Measurements from ENCODE around the gene TWSG1. TPM values are rescaled to one million over a fixed set of nuclear protein-coding genes. Genes with fewer than 3 reads are reported as not detected.
A peak's percentile ranks its signal among the peaks of the same experiment; 100 is the strongest.

Gene TWSG1
- total RNA-seq, 6 donors from 2014 or later, result 7.3 to 37.0 (median 29.4) TPM

DNA sequence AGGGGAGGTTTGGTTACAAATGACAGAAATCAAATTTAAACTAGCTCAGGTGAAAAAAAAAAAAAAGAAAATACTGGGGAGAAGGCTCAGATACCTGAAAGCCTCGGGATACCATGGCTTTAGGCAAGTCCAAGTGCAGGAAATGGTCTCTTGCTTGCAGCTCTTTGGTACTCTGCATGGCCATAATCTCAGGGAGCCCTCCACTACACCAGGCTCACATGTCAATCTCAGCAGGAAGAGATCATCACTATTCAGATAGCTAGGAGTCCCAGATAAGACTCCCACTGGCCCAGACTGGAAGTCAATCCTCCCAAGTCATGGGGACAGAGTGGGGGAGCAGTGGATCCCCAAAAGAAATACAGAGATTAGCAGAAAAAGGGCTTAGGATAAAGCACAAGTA lies 75.9 kb downstream of the TWSG1 start:
- WGBS, 2 donors, result 60% methylated on average over 1 of the region's 1 CpG
- TF ChIP-seq POLR2A (IDR thresholded peaks at IDR 0.05) (no peak), POLR2AphosphoS5 (IDR thresholded peaks at IDR 0.05) (no peak), EP300 (IDR thresholded peaks at IDR 0.05) (no peak)
- TF ChIP-seq, protein P1, sequence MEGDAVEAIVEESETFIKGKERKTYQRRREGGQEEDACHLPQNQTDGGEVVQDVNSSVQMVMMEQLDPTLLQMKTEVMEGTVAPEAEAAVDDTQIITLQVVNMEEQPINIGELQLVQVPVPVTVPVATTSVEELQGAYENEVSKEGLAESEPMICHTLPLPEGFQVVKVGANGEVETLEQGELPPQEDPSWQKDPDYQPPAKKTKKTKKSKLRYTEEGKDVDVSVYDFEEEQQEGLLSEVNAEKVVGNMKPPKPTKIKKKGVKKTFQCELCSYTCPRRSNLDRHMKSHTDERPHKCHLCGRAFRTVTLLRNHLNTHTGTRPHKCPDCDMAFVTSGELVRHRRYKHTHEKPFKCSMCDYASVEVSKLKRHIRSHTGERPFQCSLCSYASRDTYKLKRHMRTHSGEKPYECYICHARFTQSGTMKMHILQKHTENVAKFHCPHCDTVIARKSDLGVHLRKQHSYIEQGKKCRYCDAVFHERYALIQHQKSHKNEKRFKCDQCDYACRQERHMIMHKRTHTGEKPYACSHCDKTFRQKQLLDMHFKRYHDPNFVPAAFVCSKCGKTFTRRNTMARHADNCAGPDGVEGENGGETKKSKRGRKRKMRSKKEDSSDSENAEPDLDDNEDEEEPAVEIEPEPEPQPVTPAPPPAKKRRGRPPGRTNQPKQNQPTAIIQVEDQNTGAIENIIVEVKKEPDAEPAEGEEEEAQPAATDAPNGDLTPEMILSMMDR (IDR thresholded peaks at IDR 0.05), result no peak
- no peaks in the 10 kb centered on the region for H3K4me1 ChIP-seq
- no peak for DNase-seq
- H3K9me3 ChIP-seq, result no peaks in the 10 kb centered on the region
- no peak for ATAC-seq (ENCODE audit: low FRiP score in 2 of 2)
- no peak overlapping the region for H3K4me3 ChIP-seq
- no peaks in the 10 kb centered on the region for H3K27me3 ChIP-seq
- no peaks in the 10 kb centered on the region for H3K36me3 ChIP-seq
- no peak overlapping the region for H3K27ac ChIP-seq

DNA sequence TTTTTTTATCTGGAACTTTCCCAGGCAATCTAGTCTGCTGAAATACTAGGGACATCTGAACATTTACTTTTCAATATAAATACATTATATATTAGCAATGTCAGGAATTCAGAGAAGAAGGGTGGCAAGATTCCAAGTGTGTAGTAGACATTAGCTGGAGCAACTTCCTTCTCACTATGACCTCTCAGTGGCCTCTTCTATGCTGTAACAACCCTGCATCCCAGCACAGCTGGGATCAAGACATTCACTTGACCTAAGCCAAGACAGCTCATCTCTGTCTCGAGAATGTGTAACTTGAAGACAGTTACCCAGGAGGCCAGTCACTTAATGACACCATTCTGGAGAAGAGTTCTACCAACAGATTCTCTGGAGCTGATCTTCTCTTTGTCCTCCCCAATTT lies 79.0 kb downstream of the TWSG1 start:
- TF ChIP-seq EP300 (IDR thresholded peaks at IDR 0.05) (no peak), POLR2AphosphoS5 (IDR thresholded peaks at IDR 0.05) (no peak)
- TF ChIP-seq, protein P1 (IDR thresholded peaks at IDR 0.05), result no peak
- DNase-seq (no peak), ATAC-seq (ENCODE audit: low FRiP score in 2 of 2) (peak in 1 of 2 donors; percentile 40)
- Histone ChIP-seq H3K4me1 (peaks cover 0 to 5% (median 0%) of the 10 kb centered on the region in 4 donors), H3K27me3 (no peaks in the 10 kb centered on the region), H3K9me3 (no peaks in the 10 kb centered on the region), H3K4me3 (no peak overlapping the region), H3K36me3 (no peaks in the 10 kb centered on the region), H3K27ac (no peak overlapping the region)
- 44 to 46% methylated on average over 1 of the region's 1 CpG for WGBS, 2 donors

DNA sequence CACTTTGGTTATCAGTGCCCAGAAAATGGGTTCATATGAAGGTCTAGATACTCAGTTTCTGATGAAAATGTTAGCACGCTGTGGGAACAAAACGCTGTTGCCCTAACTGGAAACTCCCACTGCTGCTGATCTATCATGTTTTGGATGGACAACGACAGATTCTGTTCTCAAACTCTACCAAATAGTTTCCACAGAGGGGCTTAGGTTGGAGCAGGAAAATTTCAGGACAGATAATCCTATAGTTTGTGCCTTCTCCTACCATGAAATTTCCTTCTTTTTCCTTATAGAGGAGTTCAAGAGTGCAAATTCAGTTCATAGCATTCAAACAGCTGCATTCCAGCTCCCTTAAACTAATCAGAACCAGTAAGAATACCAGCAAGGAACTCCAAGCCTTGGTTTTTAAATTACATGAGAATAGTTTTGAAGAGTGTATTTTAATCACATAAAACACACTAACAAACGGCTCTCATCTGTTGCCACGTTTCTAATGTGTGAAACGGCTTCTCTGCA lies 82.0 kb downstream of the TWSG1 start:
- H3K27me3 ChIP-seq, result no peaks in the 10 kb centered on the region
- H3K27ac ChIP-seq, result no peak overlapping the region
- TF ChIP-seq, protein P1 (IDR thresholded peaks at IDR 0.05), result no peak
- TF ChIP-seq POLR2A (IDR thresholded peaks at IDR 0.05) (no peak), EP300 (IDR thresholded peaks at IDR 0.05) (no peak), POLR2AphosphoS5 (IDR thresholded peaks at IDR 0.05) (no peak)
- no peak overlapping the region for H3K4me3 ChIP-seq
- DNase-seq, result no peak
- H3K4me1 ChIP-seq, result peaks cover 0 to 5% (median 0%) of the 10 kb centered on the region in 4 donors
- 50 to 63% methylated on average over 6 of the region's 6 CpGs for WGBS, 2 donors
- no peak for ATAC-seq (ENCODE audit: low FRiP score in 2 of 2)
- H3K36me3 ChIP-seq, result no peaks in the 10 kb centered on the region
- no peaks in the 10 kb centered on the region for H3K9me3 ChIP-seq

DNA sequence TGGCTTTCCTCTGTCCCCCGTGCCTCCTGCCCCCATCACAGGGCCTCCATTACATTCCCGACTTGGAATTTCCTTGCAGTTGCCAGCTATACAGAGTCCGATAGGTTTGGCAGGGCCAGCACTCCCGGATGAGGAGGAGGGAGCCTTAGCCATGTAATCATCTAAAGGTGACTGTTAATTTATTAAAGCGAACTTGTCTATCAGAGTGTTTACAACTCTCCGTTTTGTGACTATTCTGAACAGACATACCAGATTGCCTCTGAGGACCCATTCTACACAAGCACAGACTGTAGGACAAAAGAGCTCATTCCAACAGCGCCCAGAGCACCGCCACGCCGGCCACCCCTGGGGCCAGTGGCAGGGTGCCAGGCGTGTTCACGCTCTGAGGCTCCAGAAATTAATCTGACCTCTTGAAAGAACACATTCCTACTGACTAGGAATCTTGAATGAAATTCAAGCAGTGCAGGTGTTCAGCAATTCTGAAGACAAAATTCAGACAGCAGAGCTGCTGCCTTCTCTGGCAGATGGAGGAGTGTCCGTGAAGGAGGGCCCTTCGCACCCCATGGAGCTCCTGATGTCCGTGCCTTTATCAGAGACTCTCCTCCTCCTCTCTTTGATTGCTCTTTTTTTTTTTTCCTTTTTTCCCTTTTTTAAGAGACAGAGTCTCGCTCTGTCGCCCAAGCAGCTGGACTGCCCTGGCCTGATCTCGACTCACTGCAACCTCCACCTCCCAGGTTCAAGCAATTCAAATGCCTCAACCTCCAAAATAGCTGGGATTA lies 82.7 kb downstream of the TWSG1 start:
- H3K27me3 ChIP-seq, result no peaks in the 10 kb centered on the region
- peaks cover 0 to 5% (median 0%) of the 10 kb centered on the region in 4 donors for H3K4me1 ChIP-seq
- peak in 1 of 2 donors; percentile 82 for DNase-seq
- peak overlapping the region in 1 of 4 donors; percentile 18 for H3K4me3 ChIP-seq
- no peaks in the 10 kb centered on the region for H3K9me3 ChIP-seq
- 42 to 51% methylated on average over 18 of the region's 18 CpGs for WGBS, 2 donors
- H3K36me3 ChIP-seq, result no peaks in the 10 kb centered on the region
- no peak overlapping the region for H3K27ac ChIP-seq
- peak; percentile 71 to 72 for ATAC-seq (ENCODE audit: low FRiP score in 2 of 2)
- TF ChIP-seq EP300 (IDR thresholded peaks at IDR 0.05) (no peak), POLR2AphosphoS5 (IDR thresholded peaks at IDR 0.05) (no peak), POLR2A (IDR thresholded peaks at IDR 0.05) (no peak)
- TF ChIP-seq, protein P1 (IDR thresholded peaks at IDR 0.05), result no peak
